T-helper 2 cell treated with Interferon-gamma antibody and Interleukin-4, amounts not matched to agents 5 μg/mL and 100 μg/mL, for 36 hours (primary cell): ENCODE data around the gene GRN.

ENCODE experiments used
- DNase-seq: peaks from one replicate; pipeline ENCODE4 v3.0.0; 2021; ENCODE audit warnings: low spot score
- H3K27ac Mint-ChIP-seq: one replicate; pipeline ENCODE4 v1.8.0; 2021; ENCODE audit warnings: mild to moderate bottlenecking, mixed read lengths
- H3K27me3 Mint-ChIP-seq: one replicate; pipeline ENCODE4 v1.8.0; 2021; ENCODE audit warnings: low read depth, mixed read lengths
- H3K36me3 Mint-ChIP-seq: one replicate; pipeline ENCODE4 v1.8.0; 2021; ENCODE audit warnings: low read depth, mixed read lengths
- H3K4me1 Mint-ChIP-seq: one replicate; pipeline ENCODE4 v1.8.0; 2021; ENCODE audit warnings: low read depth, mixed read lengths
- H3K4me3 Mint-ChIP-seq: one replicate; pipeline ENCODE4 v1.8.0; 2022; ENCODE audit warnings: mild to moderate bottlenecking, moderate library complexity, mixed read lengths
- H3K9me3 Mint-ChIP-seq: one replicate; pipeline ENCODE4 v1.8.0; 2021; ENCODE audit warnings: mixed read lengths

Gene GRN

DNA sequence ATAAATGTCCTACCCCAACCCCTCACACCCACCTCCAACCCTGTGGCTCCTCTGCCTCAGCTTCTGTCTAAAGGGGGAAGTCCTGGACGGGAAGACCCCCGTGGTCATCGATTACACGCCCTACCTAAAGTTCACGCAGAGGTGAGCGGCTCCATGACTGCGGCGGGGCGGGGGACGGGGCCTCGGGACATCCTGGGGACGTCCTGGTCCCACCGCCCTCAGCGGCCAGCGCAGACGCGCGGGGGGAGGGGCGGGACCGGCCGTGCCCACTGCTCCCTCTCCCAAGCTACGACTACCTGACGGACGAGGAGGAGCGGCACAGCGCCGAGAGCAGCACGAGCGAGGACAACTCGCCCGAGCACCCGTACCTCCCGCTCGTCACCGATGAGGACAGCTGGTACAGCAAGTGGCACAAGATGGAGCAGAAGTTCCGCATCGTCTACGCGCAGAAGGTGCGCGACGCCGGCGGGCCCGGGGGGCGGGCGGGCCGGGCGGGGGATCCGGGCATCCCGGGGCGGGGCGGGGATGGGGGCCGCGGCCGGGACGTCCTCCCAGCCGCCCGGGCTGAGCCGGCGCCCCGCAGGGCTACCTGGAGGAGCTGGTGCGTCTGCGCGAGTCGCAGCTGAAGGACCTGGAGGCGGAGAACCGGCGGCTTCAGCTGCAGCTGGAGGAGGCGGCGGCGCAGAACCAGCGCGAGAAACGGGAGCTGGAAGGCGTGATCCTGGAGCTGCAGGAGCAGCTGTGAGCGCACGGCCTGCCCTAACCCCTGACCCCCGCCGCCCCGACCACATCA, 30.0 kb upstream of the GRN start:
- no peaks in the 10 kb centered on the region for H3K9me3 Mint-ChIP-seq
- DNase-seq: peak; percentile 46
- peak overlapping the region; percentile 80 for H3K4me3 Mint-ChIP-seq
- H3K27me3 Mint-ChIP-seq: peaks cover 52% of the 10 kb centered on the region
- peaks cover 9% of the 10 kb centered on the region for H3K4me1 Mint-ChIP-seq
- peaks cover 5% of the 10 kb centered on the region for H3K36me3 Mint-ChIP-seq
- H3K27ac Mint-ChIP-seq: no peak overlapping the region

DNA sequence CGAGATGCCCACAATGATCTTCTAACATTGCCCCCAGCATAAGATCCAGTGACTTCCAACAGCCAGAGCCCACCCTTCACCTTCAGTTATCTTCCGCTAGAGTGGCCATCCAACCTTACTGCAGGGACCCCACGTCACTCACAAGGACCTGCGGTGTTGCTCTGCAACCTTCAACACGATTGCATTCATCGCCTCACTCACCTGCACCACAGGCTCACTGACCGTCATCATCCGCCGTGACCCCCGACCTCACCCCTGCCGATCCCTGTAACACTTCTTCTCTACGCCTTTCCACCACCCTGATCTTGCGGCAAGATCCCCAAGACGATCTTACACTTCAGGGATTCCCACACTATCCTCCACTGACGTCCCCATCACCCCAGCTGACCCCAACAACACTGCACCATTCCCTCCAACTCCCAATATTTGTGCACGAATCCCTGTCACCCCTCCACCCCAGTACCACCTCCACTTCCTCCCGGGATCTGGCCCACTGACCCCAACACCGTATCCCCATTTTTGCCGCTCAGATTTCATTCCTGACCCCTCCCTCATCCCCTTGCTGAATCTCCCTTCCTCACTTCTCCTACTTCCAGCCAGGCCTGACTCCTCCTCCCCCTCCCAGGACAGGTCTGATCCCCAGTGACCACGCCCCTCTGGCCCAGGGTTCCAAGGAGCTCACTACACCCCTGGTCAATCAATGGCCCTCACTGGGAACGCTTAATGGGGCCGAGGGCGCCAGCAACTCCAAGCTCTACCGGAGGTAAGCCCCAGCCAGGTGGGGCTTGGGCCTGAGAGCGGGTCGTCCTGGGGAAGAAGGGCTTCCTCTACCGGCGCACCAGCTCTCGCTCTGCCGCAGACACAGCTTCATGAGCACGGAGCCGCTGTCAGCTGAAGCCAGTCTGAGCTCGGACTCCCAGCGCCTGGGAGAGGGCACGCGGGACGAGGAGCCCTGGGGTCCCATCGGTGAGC, 29.1 kb upstream of the GRN start:
- no peaks in the 10 kb centered on the region for H3K9me3 Mint-ChIP-seq
- H3K27me3 Mint-ChIP-seq: peaks cover 48% of the 10 kb centered on the region
- no peak overlapping the region for H3K27ac Mint-ChIP-seq

DNA sequence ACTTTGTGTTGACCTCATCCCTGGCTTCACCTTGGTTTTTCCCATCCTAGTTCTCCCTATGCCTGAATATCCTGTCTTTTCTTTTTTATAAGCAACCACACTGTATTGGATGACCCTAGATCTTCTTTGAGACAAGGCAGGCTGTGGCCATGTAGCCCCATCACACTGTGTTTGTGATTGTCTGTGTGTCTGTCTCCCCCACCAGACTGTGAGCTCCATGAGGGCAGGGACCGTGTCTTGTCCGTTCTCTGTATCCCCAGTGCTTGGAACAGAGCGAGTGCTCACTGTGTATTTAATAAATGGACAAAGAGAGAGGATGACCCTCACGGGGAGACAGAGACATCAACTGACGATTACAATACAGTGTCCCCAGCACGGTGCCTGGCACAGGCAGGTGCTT, 27.6 kb upstream of the GRN start:
- no peak overlapping the region for H3K4me3 Mint-ChIP-seq
- H3K27ac Mint-ChIP-seq: no peak overlapping the region
- peaks cover 9% of the 10 kb centered on the region for H3K4me1 Mint-ChIP-seq
- H3K36me3 Mint-ChIP-seq: peaks cover 11% of the 10 kb centered on the region
- H3K9me3 Mint-ChIP-seq: no peaks in the 10 kb centered on the region
- H3K27me3 Mint-ChIP-seq: peaks cover 41% of the 10 kb centered on the region
- DNase-seq: no peak

More for the DNA sequence above, 29.1 kb upstream of the GRN start:
- Mint-ChIP-seq H3K36me3 (peaks cover 5% of the 10 kb centered on the region), H3K4me3 (peak overlapping the region; percentile 80), H3K4me1 (peaks cover 9% of the 10 kb centered on the region)
- DNase-seq: no peak

DNA sequence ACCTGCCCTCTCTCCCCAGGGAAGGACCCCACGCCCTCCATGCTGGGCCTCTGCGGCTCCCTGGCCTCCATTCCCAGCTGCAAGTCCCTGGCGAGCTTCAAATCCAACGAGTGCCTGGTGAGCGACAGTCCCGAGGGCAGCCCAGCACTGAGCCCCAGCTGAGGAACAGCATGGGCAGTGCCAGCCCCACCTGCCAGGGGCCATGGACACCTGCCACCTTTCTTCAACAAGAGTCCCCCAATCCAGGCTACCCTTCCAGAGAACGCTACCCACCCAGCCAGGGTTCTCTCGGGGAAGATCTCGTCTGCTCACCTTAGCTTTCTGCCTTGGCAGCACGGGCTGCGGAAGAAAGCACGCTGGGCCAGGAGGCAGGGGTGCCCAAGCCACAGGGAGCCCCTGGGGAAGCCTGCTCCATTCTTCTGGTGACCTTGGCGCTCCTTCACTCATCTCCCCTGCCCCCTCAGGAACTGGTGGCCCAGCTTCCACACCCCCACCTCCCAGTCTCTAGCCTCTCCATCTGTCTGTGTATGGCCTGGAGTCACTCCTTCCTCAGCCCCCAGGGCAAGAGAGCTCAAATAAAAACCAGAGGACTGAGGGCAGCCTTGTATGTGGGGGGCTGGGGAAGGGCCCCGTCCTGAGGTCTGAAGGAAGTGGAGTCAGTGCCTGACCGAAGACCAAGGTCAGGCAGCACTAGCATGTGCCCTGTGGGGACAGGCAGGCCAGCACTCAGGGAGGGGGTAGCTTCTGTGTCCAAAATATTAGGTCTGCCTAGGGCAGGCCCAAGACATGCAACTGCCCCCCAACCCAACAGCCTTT, 26.8 kb upstream of the GRN start:
- no peak for DNase-seq
- Mint-ChIP-seq H3K27ac (no peak overlapping the region), H3K36me3 (peaks cover 11% of the 10 kb centered on the region), H3K27me3 (peaks cover 37% of the 10 kb centered on the region), H3K9me3 (no peaks in the 10 kb centered on the region), H3K4me3 (no peak overlapping the region), H3K4me1 (peaks cover 9% of the 10 kb centered on the region)

DNA sequence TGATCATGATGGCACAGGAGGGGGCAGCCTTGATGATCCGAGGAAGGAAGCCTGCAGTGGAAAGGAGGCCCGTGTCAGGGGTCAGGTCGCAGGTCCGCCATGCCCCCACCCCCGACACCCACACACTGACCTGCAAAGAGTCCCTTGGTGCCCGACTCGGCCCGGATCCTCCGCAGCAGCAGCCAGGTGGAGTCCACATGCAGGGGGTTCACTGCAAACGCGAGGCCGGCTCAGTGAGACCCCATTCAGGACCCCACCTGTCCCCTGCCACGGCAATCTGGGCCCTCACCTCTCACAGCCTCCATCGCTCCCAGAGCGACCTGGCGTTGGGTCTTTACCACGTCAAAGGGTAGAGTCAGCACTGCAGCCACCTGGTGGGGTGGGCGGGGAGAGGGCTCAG, 25.0 kb upstream of the GRN start:
- peaks cover 11% of the 10 kb centered on the region for H3K4me1 Mint-ChIP-seq
- no peak overlapping the region for H3K4me3 Mint-ChIP-seq
- H3K27me3 Mint-ChIP-seq: peaks cover 23% of the 10 kb centered on the region
- no peak for DNase-seq
- H3K9me3 Mint-ChIP-seq: no peaks in the 10 kb centered on the region
- peaks cover 11% of the 10 kb centered on the region for H3K36me3 Mint-ChIP-seq
- no peak overlapping the region for H3K27ac Mint-ChIP-seq

DNA sequence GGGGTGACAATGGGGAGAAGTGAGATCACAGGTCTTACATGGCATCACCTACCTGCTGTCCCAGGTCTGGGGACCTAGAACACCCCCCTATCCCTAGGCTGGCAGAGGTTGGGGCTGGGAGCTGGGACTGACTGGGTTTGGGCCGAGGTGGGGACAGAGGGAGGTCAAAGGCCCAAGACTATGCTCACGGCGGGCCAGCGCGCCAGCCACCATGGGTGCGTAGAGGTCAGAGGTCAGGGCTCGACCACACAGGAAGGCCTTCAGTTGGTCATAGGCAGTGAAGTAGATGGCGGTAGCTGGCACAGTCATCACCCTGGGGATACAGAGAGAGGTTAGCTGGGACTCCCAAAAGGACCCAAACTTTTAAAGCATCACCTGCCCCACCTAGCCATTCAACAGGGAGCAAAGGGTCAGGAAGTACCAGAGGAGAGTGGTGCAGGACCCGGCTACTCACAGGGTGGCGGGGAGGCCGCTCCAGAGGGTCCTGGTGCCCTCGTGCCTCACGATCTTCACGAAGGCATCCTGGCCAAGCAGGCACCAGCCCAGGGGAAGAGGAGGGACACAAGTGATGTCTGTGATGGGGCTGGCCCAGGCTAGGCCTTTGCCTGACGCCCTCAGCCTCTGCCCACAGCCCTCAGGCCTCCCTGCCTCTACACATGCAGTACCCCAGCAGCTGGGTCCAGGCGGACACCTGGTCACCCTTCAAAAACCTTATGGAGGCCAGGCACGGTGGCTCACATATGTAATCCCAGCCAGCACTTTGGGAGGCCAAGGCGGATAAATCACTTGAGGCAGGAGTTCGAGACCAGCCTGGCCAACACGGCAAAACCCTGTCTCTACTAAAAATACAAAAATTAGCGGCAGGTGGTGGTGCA, 23.6 kb upstream of the GRN start:
- no peak overlapping the region for H3K27ac Mint-ChIP-seq
- peaks cover 11% of the 10 kb centered on the region for H3K36me3 Mint-ChIP-seq
- DNase-seq: no peak
- H3K4me1 Mint-ChIP-seq: peaks cover 8% of the 10 kb centered on the region
- H3K27me3 Mint-ChIP-seq: peaks cover 11% of the 10 kb centered on the region
- no peaks in the 10 kb centered on the region for H3K9me3 Mint-ChIP-seq
- no peak overlapping the region for H3K4me3 Mint-ChIP-seq

DNA sequence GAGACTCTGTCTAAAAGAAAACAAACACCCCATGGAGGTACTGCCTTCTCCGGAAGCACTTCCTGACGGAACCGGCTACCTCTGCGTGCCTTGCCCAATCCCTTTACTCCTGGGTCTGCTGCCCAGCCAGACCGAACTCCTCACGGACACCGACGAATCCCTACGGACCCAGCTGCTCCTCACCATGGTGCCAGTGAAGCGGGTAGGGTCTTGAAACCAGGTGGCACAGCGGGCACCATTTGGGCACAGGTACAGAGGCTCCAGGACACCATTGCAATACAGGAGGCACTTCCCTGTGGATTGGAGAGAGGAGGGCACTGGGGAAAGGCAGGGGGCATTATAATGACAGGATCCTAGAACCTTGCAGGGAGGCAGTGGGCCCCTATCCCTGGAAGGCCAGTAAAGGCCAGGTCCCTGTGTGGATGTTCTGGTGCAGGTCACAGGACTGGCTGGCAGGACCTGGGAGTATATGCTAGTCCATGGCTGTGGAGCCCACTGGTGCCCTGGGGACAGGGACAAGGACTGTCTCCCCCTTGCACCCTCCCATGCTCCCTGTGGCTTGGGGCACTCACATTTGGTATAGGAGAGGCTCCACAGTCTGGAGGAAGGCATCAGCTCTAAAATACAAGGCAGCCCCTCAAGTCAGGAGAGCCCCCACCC, 22.7 kb upstream of the GRN start:
- peak overlapping the region; percentile 38 for H3K4me3 Mint-ChIP-seq

DNA sequence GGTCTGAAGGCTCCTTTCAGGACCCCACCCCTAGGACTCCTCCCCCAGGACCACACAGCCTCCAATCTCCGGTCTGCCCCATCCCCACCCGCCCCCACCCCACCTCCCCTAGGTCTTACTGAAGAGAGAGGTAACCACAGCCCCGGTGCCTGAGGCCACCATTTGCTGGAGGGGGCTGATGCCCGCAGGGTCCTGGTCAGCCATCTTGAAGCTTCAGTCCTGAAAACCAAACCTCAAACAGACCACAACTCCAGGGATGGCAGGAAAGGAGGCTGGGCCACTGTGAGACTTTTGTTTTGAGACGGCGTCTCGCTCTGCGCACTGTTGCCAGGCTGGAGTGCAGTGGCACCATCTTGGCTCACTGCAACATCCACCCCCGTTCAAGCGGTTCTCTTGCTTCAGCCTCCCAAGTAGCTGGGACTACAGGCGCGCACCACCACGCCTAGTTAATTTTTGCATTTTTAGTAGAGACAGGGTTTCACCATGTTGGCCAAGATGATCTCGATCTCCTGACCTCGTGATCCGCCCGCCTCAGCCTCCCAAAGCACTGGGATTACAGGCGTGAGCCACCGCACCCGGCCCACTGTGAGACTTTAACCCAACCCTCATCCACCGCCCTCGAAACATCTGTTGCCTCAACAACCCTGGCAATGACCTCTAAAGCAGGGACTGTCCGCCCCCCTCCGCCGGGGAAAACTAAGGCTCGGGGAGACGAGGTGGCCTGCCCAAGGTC, 21.6 kb upstream of the GRN start:
- no peak for DNase-seq
- Mint-ChIP-seq H3K27me3 (no peaks in the 10 kb centered on the region), H3K36me3 (peaks cover 11% of the 10 kb centered on the region), H3K27ac (peak overlapping the region; percentile 49), H3K4me1 (peaks cover 12% of the 10 kb centered on the region), H3K9me3 (no peaks in the 10 kb centered on the region), H3K4me3 (peak overlapping the region; percentile 86)

More for the DNA sequence above, 22.7 kb upstream of the GRN start:
- no peak overlapping the region for H3K27ac Mint-ChIP-seq
- no peaks in the 10 kb centered on the region for H3K9me3 Mint-ChIP-seq
- H3K4me1 Mint-ChIP-seq: peaks cover 12% of the 10 kb centered on the region
- DNase-seq: no peak
- peaks cover 3% of the 10 kb centered on the region for H3K27me3 Mint-ChIP-seq
- peaks cover 11% of the 10 kb centered on the region for H3K36me3 Mint-ChIP-seq

DNA sequence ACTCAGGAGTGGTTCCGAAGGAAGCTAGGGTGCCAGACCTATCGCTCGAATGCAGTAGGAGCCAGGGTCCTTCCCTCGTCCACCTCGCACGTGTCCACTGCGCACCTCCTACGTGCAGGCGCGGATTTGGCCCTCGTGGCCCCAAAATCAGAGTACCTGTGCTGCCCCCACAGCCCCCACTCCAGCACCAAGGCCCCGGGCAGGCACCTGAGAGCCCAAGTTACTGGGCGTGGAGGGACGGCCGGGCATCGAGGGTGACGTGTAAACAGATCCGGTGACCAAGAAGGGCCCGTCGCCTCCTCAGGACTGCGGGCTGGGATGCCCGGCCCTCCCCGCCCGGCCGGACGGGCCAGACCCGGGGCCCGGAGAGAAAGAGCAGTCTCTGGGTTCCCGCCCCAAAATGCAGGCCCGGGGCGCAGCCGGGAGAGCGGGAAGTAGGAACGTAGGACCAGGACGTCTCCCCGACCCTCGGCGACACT, 21.0 kb upstream of the GRN start:
- H3K27me3 Mint-ChIP-seq: no peaks in the 10 kb centered on the region
- H3K4me3 Mint-ChIP-seq: peak overlapping the region; percentile 86
- peaks cover 11% of the 10 kb centered on the region for H3K36me3 Mint-ChIP-seq
- no peaks in the 10 kb centered on the region for H3K9me3 Mint-ChIP-seq
- H3K4me1 Mint-ChIP-seq: peaks cover 12% of the 10 kb centered on the region
- H3K27ac Mint-ChIP-seq: peak overlapping the region; percentile 52
- DNase-seq: no peak

DNA sequence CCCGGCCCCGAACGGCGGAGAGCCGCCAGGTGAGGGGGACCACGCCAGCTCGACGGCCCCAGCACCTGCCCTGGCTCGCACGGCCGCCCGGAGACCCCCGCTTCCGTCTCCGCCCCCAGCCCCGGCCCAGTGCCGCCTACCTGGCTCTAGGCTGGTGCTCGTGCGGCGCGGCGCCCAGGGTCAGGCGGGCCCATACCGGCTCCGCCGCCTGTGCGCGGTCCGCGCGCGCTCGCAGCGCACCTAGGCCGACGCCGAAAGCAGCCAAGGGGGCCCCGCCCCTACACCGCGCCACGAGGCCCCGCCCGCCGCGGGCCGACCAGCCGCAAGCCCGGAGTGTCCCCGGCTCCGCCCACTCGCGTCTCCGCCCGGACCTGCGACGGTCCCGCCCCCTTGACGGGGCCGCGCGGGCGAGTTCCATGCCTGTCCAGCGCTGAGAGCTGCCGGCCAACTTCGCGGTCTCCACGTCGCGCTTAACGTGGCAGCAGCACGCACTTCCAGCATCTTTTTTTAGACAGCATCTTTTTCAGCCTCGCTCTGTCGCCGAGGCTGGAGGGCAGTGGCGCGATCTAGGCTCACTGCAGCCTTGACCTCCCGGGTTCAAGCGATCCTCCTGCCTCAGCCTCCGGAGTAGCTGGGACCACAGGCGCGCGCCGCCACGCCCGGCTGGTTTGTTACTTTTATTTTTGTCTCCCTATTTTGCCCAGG, 20.4 kb upstream of the GRN start, which contains the start of gene SLC25A39:
SLC25A39 (minus strand) TSS at position 253 of the 705 bp plus-strand sequence. CDS start 1,261 bp downstream, outside the sequence.
- H3K9me3 Mint-ChIP-seq: no peaks in the 10 kb centered on the region
- H3K4me1 Mint-ChIP-seq: peaks cover 12% of the 10 kb centered on the region
- DNase-seq: peak; percentile 97
- peak within 1 kb of the TSS; percentile 87 for H3K4me3 Mint-ChIP-seq
- H3K27me3 Mint-ChIP-seq: no peaks in the 10 kb centered on the region
- peaks cover 5% of the 10 kb centered on the region for H3K36me3 Mint-ChIP-seq
- peak within 1 kb of the TSS; percentile 93 for H3K27ac Mint-ChIP-seq

DNA sequence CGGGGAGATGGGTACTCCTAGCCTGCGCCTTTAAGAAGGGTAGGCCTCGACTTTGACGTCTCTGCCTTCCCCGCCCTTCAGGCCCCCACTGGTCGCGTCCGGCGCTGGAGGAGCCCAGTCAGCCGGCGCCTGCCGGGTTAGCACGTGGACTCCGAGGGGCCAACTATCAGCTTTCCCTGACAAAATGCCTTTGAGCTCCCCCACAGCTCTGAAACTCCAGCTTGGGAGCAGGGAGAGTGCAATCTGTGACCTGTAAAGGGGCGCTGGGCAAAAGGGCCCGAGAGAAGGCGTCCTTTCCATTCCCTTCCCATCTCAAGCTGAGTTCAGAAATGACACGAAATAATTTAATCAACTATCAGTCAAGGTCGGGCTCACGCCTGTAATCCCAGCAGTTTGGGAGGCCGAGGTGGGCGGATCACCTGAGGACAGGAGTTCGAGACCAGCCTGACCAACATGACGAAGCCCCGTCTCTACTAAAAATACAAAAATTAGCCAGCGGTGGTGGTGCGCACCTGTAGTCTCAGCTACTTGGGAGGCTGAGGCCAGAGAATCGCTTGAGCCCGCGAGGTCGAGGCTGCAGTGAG, 18.1 kb upstream of the GRN start:
- peak; percentile 92 for DNase-seq
- H3K4me1 Mint-ChIP-seq: peaks cover 18% of the 10 kb centered on the region
- H3K36me3 Mint-ChIP-seq: peaks cover 2% of the 10 kb centered on the region
- H3K27me3 Mint-ChIP-seq: no peaks in the 10 kb centered on the region
- peak overlapping the region; percentile 75 for H3K4me3 Mint-ChIP-seq
- H3K27ac Mint-ChIP-seq: peak overlapping the region; percentile 86
- no peaks in the 10 kb centered on the region for H3K9me3 Mint-ChIP-seq
